ENCODE measurements around the gene TP53I3.
"Not testable (repeated sequence)": the region's sequence is repeated elsewhere in the genome, so short reads cannot be mapped to it uniquely, and the experiment has no call there.

DNA sequence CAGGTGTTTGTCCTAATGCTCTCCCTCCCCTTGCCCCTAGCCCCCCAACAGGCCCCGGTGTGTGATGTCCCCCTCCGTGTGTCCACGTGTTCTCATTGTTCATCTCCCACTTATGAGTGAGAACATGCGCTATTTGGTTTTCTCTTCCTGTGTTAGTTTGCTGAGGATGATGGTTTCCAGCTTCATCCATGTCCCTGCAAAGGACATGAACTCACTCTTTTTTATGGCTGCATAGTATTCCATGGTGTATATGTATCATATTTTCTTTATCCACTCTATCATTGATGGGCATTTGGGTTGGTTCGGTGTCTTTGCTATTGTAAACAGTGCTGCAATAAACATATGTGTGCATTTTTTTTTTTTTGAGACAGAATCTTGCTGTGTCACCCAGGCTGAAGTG is 8.6 kb upstream of the TP53I3 start:
- not testable (repeated sequence) for TF ChIP-seq CTCF, POLR2A (IDR thresholded peaks at IDR 0.05)
